ENCODE results near the gene GTF3A.
A peak's percentile ranks its signal among the peaks of the same experiment; 100 is the strongest.

GTF3A gene

DNA sequence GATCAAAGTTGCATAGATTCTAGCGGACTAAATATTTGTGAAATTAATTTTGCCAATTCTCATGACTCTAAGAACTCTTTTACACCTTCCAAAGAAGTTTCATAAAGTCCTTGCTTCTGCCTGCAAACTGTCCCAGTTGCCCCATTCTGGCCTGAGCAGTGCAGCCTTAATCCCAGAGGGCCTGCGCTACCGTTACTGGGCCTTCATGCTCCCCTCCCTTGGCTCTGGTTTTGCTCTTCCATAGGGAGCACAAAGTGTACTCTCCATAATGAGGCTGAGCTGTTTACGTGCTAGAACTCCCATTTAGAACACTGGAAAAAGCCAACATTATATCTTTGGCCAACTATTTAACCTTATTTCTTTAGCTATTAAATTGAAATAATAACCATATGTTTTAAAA lies 23.9 kb downstream of the GTF3A start:
- CTCF ChIA-PET: no interaction called here
- no peak overlapping the region for H3K4me3 ChIP-seq (ENCODE audit: low read depth, low read length)
- H3K9me3 ChIP-seq (ENCODE audit: control insufficient read depth, insufficient read depth, low read depth, low read length): no peaks in the 10 kb centered on the region
- H3K4me1 ChIP-seq (ENCODE audit: control insufficient read depth, insufficient read depth, low read length): peaks cover 3% of the 10 kb centered on the region; the same call in 1 of the 2 replicates
- H3K27ac ChIP-seq (ENCODE audit: extremely low read depth, low read depth, low read length): no peak overlapping the region
- no peak for TF ChIP-seq ZNF416 (tag by site-specific recombination; IDR thresholded peaks at IDR 0.05)
- TF ChIP-seq ZNF10 (tag by site-specific recombination; IDR thresholded peaks at IDR 0.05): no peak
- no peak for TF ChIP-seq ZNF677 (tag by site-specific recombination; IDR thresholded peaks at IDR 0.05)
- no peak for TF ChIP-seq ZNF692 (tag by site-specific recombination; IDR thresholded peaks at IDR 0.05)
- TF ChIP-seq MZF1 (tag by site-specific recombination; IDR thresholded peaks at IDR 0.05; ENCODE audit: borderline replicate concordance): no peak
- no peak for TF ChIP-seq ZNF571 (tag by site-specific recombination; IDR thresholded peaks at IDR 0.05)
- no peaks in the 10 kb centered on the region for H3K36me3 ChIP-seq (ENCODE audit: control insufficient read depth in 2 of 2, insufficient read depth in 1 of 2, low read length in 2 of 2)
- POLR2A ChIA-PET: no interaction called here

GRCh38 chr13:27449081-27449603 lies 24.7 kb downstream of the GTF3A start:
- TF ChIP-seq ZNF350 (tag by site-specific recombination; IDR thresholded peaks at IDR 0.05): no peak
- no peak for TF ChIP-seq ZNF221 (tag by site-specific recombination; IDR thresholded peaks at IDR 0.05; ENCODE audit: borderline replicate concordance)
- no peak for TF ChIP-seq ZNF623 (tag by site-specific recombination; IDR thresholded peaks at IDR 0.05)
- TF ChIP-seq ZNF16 (tag by site-specific recombination; IDR thresholded peaks at IDR 0.05; ENCODE audit: low read depth): no peak
- no peak for TF ChIP-seq ZXDB (tag by site-specific recombination; IDR thresholded peaks at IDR 0.05)
- no peak for TF ChIP-seq ZNF2 (tag by site-specific recombination; IDR thresholded peaks at IDR 0.05)
- TF ChIP-seq ZNF549 (tag by site-specific recombination; IDR thresholded peaks at IDR 0.05): no peak
- TF ChIP-seq GFI1B (tag by site-specific recombination; IDR thresholded peaks at IDR 0.05): no peak
- no peak for TF ChIP-seq MEIS1 (CRISPR knock-in tag; IDR thresholded peaks at IDR 0.05; ENCODE audit: borderline replicate concordance)
- TF ChIP-seq ZNF488 (tag by site-specific recombination; IDR thresholded peaks at IDR 0.05): no peak
- TF ChIP-seq EGR2 (tag by site-specific recombination; IDR thresholded peaks at IDR 0.05; ENCODE audit: low read depth): no peak
- no peak for TF ChIP-seq ZNF26 (tag by site-specific recombination; IDR thresholded peaks at IDR 0.05)
- TF ChIP-seq, protein P1, sequence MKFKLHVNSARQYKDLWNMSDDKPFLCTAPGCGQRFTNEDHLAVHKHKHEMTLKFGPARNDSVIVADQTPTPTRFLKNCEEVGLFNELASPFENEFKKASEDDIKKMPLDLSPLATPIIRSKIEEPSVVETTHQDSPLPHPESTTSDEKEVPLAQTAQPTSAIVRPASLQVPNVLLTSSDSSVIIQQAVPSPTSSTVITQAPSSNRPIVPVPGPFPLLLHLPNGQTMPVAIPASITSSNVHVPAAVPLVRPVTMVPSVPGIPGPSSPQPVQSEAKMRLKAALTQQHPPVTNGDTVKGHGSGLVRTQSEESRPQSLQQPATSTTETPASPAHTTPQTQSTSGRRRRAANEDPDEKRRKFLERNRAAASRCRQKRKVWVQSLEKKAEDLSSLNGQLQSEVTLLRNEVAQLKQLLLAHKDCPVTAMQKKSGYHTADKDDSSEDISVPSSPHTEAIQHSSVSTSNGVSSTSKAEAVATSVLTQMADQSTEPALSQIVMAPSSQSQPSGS (tag by site-specific recombination; IDR thresholded peaks at IDR 0.05; ENCODE audit: low read depth): no peak
- no peak for TF ChIP-seq ZNF670 (tag by site-specific recombination; IDR thresholded peaks at IDR 0.05; ENCODE audit: low read depth)
- TF ChIP-seq ZNF544 (tag by site-specific recombination; IDR thresholded peaks at IDR 0.05): no peak
- no peak for TF ChIP-seq ZNF624 (tag by site-specific recombination; IDR thresholded peaks at IDR 0.05)
- no peak for TF ChIP-seq ZNF239 (tag by site-specific recombination; IDR thresholded peaks at IDR 0.05)
- TF ChIP-seq ZNF776 (tag by site-specific recombination; IDR thresholded peaks at IDR 0.05; ENCODE audit: borderline replicate concordance): no peak
- CTCF ChIA-PET: interaction anchor here (1.1 kb wide), 1 partner anchor 10 kb away, joined by 4 read pairs; no protein-coding TSS in a partner anchor
- Histone ChIP-seq H3K27ac (ENCODE audit: extremely low read depth, low read depth, low read length) (peak overlapping the region; percentile 95), H3K4me3 (ENCODE audit: low read depth, low read length) (peak overlapping the region; percentile 79), H3K9me3 (ENCODE audit: control insufficient read depth, insufficient read depth, low read depth, low read length) (no peaks in the 10 kb centered on the region), H3K4me1 (ENCODE audit: control insufficient read depth, insufficient read depth, low read length) (peaks cover 3% of the 10 kb centered on the region; the same call in 1 of the 2 replicates), H3K36me3 (ENCODE audit: control insufficient read depth in 2 of 2, insufficient read depth in 1 of 2, low read length in 2 of 2) (no peaks in the 10 kb centered on the region)
- POLR2A ChIA-PET: interaction anchor here (1.6 to 2.9 kb wide), 2 partner anchors 24 to 171 kb away, joined by 14 to 16 read pairs; partner anchors contain the start of genes GTF3A, LNX2 and POLR1D
